ENCODE results near the gene KCNIP1. TPM values are rescaled to one million over a fixed set of nuclear protein-coding genes. Genes with fewer than 3 reads are reported as not detected.

Gene KCNIP1
- total RNA-seq, 1 donor from 2014 or later: 0.16 TPM

DNA sequence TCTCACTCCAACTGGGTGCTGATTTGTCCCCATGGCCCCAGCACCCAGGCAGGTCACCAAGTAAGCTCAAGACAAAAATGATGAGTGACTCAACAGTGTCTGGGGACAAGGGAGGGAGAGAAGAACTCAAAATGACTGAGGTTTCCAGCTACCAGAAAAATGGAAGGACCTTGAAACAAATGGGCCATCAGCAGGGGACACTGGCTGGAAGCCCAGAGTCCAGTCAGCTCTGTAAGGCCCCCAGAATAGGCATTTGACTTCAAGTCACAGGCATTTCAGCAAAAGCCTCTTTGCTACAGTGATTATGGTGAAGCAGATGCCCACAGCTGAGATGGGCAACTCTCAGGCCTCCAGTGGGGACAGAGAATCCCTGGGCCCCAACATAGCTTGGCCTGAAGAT is 140.7 kb downstream of the KCNIP1 start:
- Histone ChIP-seq H3K9me3 (replicated peaks) (no peaks in the 10 kb centered on the region), H3K36me3 (no peaks in the 10 kb centered on the region), H3K27me3 (ENCODE audit: low read depth) (peaks cover 8% of the 10 kb centered on the region), H3K4me3 (no peak overlapping the region), H3K27ac (replicated peaks) (no peak overlapping the region), H3K4me1 (no peaks in the 10 kb centered on the region)
- no peak for DNase-seq
- intact Hi-C loops (cut with micrococcal nuclease): loop anchor here (10.0 kb wide), 1 partner anchor 150 kb away; no protein-coding TSS in a partner anchor
- TF ChIP-seq CTCF (IDR thresholded peaks at IDR 0.05; ENCODE audit: borderline replicate concordance): no peak

- intact Hi-C loops (cut with micrococcal nuclease): loop anchor here (10.0 kb wide), 1 partner anchor 146 kb away; no protein-coding TSS in a partner anchor
- TF ChIP-seq CTCF (IDR thresholded peaks at IDR 0.05; ENCODE audit: borderline replicate concordance): no peak
These were observed 144.7 kb downstream of the KCNIP1 start for GRCh38 chr5:170648541-170648940.

DNA sequence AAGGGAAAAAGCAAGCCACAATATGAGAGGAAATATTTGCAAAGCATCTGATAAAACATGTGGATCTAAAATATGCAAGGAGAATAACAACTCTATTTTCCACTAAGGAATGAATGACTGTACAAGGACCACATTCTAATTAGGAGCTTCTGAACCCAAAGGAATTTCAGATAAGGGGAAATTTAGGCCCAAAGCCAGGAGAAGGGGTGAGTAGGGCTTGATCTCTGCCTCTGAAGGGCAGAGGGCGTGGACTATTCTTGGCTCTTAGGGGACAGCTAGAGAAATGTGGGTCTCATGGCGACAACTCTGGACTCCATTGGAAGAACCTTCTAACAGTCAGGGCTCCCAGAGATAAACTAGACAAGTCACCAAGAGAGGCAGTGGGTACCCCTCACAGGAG is 147.0 kb downstream of the KCNIP1 start:
- no peak overlapping the region for H3K27ac ChIP-seq (replicated peaks)
- no peaks in the 10 kb centered on the region for H3K27me3 ChIP-seq (ENCODE audit: low read depth)
- intact Hi-C loops (cut with micrococcal nuclease): no loop called here
- H3K4me1 ChIP-seq: peaks cover 5% of the 10 kb centered on the region
- H3K4me3 ChIP-seq: no peak overlapping the region
- DNase-seq: no peak
- TF ChIP-seq CTCF (IDR thresholded peaks at IDR 0.05; ENCODE audit: borderline replicate concordance): no peak
- no peaks in the 10 kb centered on the region for H3K9me3 ChIP-seq (replicated peaks)
- no peaks in the 10 kb centered on the region for H3K36me3 ChIP-seq

More at GRCh38 chr5:170648541-170648940, 144.7 kb downstream of the KCNIP1 start:
- Histone ChIP-seq H3K9me3 (replicated peaks) (no peaks in the 10 kb centered on the region), H3K36me3 (no peaks in the 10 kb centered on the region), H3K27me3 (ENCODE audit: low read depth) (peaks cover 8% of the 10 kb centered on the region), H3K27ac (replicated peaks) (no peak overlapping the region), H3K4me3 (no peak overlapping the region), H3K4me1 (peaks cover 3% of the 10 kb centered on the region)
- no peak for DNase-seq

- Histone ChIP-seq H3K36me3 (no peaks in the 10 kb centered on the region), H3K27ac (replicated peaks) (no peak overlapping the region), H3K9me3 (replicated peaks) (no peaks in the 10 kb centered on the region), H3K4me3 (no peak overlapping the region), H3K27me3 (ENCODE audit: low read depth) (no peaks in the 10 kb centered on the region), H3K4me1 (peaks cover 14% of the 10 kb centered on the region)
- no peak for TF ChIP-seq CTCF (IDR thresholded peaks at IDR 0.05; ENCODE audit: borderline replicate concordance)
- intact Hi-C loops (cut with micrococcal nuclease): no loop called here
- DNase-seq: no peak
These were observed 147.9 kb downstream of the KCNIP1 start for GRCh38 chr5:170651604-170652277.

GRCh38 chr5:170655476-170655875 is 151.7 kb downstream of the KCNIP1 start:
- Histone ChIP-seq H3K36me3 (no peaks in the 10 kb centered on the region), H3K9me3 (replicated peaks) (no peaks in the 10 kb centered on the region), H3K4me1 (peaks cover 14% of the 10 kb centered on the region), H3K4me3 (no peak overlapping the region), H3K27me3 (ENCODE audit: low read depth) (no peaks in the 10 kb centered on the region), H3K27ac (replicated peaks) (no peak overlapping the region)
- no peak for DNase-seq
- TF ChIP-seq CTCF (IDR thresholded peaks at IDR 0.05; ENCODE audit: borderline replicate concordance): no peak
- intact Hi-C loops (cut with micrococcal nuclease): no loop called here

Measured in left ventricle myocardium inferior (tissue), 1 donor.